ENCODE measurements around the gene FAM162A.

DNA sequence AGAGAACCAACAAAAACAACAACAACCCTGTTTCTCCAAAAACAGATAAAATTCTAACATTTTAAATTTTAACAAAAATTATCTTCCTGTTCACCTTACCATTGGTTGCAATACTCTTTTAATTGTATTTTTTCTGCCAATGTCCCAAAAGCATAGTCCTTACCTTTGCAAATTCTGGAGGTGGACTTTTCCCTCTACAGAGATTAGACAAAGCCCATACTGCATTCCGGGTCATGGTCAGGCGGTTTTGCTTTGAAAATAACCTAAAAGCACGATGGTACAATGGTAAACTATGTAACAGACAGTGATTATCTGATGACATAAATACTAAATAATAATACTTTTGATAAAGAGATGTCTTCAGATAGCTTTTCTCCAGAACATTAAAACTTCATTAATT, 67.4 kb downstream of the FAM162A start:
- TF ChIP-seq, protein P1, sequence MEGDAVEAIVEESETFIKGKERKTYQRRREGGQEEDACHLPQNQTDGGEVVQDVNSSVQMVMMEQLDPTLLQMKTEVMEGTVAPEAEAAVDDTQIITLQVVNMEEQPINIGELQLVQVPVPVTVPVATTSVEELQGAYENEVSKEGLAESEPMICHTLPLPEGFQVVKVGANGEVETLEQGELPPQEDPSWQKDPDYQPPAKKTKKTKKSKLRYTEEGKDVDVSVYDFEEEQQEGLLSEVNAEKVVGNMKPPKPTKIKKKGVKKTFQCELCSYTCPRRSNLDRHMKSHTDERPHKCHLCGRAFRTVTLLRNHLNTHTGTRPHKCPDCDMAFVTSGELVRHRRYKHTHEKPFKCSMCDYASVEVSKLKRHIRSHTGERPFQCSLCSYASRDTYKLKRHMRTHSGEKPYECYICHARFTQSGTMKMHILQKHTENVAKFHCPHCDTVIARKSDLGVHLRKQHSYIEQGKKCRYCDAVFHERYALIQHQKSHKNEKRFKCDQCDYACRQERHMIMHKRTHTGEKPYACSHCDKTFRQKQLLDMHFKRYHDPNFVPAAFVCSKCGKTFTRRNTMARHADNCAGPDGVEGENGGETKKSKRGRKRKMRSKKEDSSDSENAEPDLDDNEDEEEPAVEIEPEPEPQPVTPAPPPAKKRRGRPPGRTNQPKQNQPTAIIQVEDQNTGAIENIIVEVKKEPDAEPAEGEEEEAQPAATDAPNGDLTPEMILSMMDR (IDR thresholded peaks at IDR 0.05), result no peak
- TF ChIP-seq POLR2A (IDR thresholded peaks at IDR 0.05), result no peak
